SK-N-SH treated with all-trans-retinoic acid at 6 μM for 48 hours (cell line): ENCODE data around the gene KLHDC8B.

Experiments used
- ATAC-seq: fragments of 200-7000 bp; cut with Tn5 transposase; 3 replicates; pipeline ENCODE4 v1.9.1; 2020; ENCODE audit warnings: mild to moderate bottlenecking, moderate library complexity
- ARNTL ChIP-seq: fragments of 450-650 bp; formaldehyde crosslinking; IDR thresholded peaks from 2 replicates; pipeline ENCODE4 v1.5.0; 2020; ENCODE audit warnings: low read depth, mild to moderate bottlenecking, moderate library complexity, borderline replicate concordance
- BACH2 ChIP-seq: fragments of 250-450 bp; sonication (Bioruptor Pico); IDR thresholded peaks from 2 replicates; pipeline ENCODE4 v1.9.0; 2021; ENCODE audit warnings: mild to moderate bottlenecking, borderline replicate concordance
- CSDC2 ChIP-seq: fragments of 250-450 bp; sonication (Bioruptor Pico); IDR thresholded peaks from 2 replicates; pipeline ENCODE4 v1.5.0; 2020; ENCODE audit warnings: mild to moderate bottlenecking, moderate library complexity
- CSRNP3 ChIP-seq: fragments of 250-450 bp; sonication (Bioruptor Pico); IDR thresholded peaks from 2 replicates; pipeline ENCODE4 v1.5.1; 2021; ENCODE audit warnings: mild to moderate bottlenecking, moderate library complexity
- ESRRG ChIP-seq: fragments of 250-450 bp; sonication (Bioruptor Pico); IDR thresholded peaks from 2 replicates; pipeline ENCODE4 v1.6.1; 2021; ENCODE audit warnings: mild to moderate bottlenecking
- ISL1 ChIP-seq: fragments of 250-450 bp; sonication (Bioruptor Pico); IDR thresholded peaks from 2 replicates; pipeline ENCODE4 v2.1.2; 2022; ENCODE audit warnings: mild to moderate bottlenecking, moderate library complexity
- OSR1 ChIP-seq: fragments of 250-450 bp; sonication (Bioruptor Pico); IDR thresholded peaks from 2 replicates; pipeline ENCODE4 v1.8.0; 2022; ENCODE audit warnings: moderate library complexity, mild to moderate bottlenecking, inconsistent platforms
- PPARA ChIP-seq: fragments of 250-450 bp; sonication (Bioruptor Pico); IDR thresholded peaks from 2 replicates; pipeline ENCODE4 v1.5.0; 2020; ENCODE audit warnings: mild to moderate bottlenecking, borderline replicate concordance
- RARB ChIP-seq: fragments of 250-450 bp; sonication (Bioruptor Pico); IDR thresholded peaks from 2 replicates; pipeline ENCODE4 v1.8.0; 2021; ENCODE audit warnings: mild to moderate bottlenecking, moderate library complexity
- SNAI2 ChIP-seq: fragments of 250-450 bp; sonication (Bioruptor Pico); IDR thresholded peaks from 2 replicates; pipeline ENCODE4 v1.5.0; 2020; ENCODE audit warnings: mild to moderate bottlenecking, moderate library complexity
- TCF4 ChIP-seq: fragments of 250-450 bp; sonication (Bioruptor Pico); IDR thresholded peaks from 2 replicates; pipeline ENCODE4 v1.8.0; 2021; ENCODE audit warnings: mild to moderate bottlenecking, moderate library complexity, borderline replicate concordance
- TOX ChIP-seq: fragments of 250-450 bp; sonication (Bioruptor Pico); IDR thresholded peaks from 2 replicates; pipeline ENCODE4 v1.8.0; 2021; ENCODE audit warnings: mild to moderate bottlenecking, moderate library complexity, borderline replicate concordance
- ZC3H10 ChIP-seq: fragments of 250-450 bp; sonication (Bioruptor Pico); IDR thresholded peaks from 2 replicates; pipeline ENCODE4 v1.5.1; 2021; ENCODE audit warnings: mild to moderate bottlenecking, moderate library complexity
- ZFP3 ChIP-seq: fragments of 250-450 bp; sonication (Bioruptor Pico); IDR thresholded peaks from 2 replicates; pipeline ENCODE4 v1.5.0; 2020; ENCODE audit warnings: mild to moderate bottlenecking, moderate library complexity
- ZFP30 ChIP-seq: fragments of 450-650 bp; formaldehyde crosslinking; IDR thresholded peaks from 2 replicates; pipeline ENCODE4 v1.5.0; 2022; ENCODE audit warnings: mild to moderate bottlenecking, moderate library complexity
- ZNF70 ChIP-seq: fragments of 450-650 bp; formaldehyde crosslinking; IDR thresholded peaks from 2 replicates; pipeline ENCODE4 v1.5.0; 2020; ENCODE audit warnings: mild to moderate bottlenecking, moderate library complexity
- ZNF8 ChIP-seq: fragments of 450-650 bp; formaldehyde crosslinking; IDR thresholded peaks from 2 replicates; pipeline ENCODE4 v1.5.0; 2020; ENCODE audit warnings: mild to moderate bottlenecking, moderate library complexity
- TF ChIP-seq, protein P1 (sequence below): fragments of 250-450 bp; sonication (Bioruptor Pico); IDR thresholded peaks from 2 replicates; pipeline ENCODE4 v1.8.0; 2021; ENCODE audit warnings: low read depth, mild to moderate bottlenecking, moderate library complexity, borderline replicate concordance
- TF ChIP-seq, protein P2 (sequence below): fragments of 250-450 bp; sonication (Bioruptor Pico); IDR thresholded peaks from 2 replicates; pipeline ENCODE4 v1.5.1; 2020; ENCODE audit warnings: low read depth, mild to moderate bottlenecking, moderate library complexity

KLHDC8B gene

DNA sequence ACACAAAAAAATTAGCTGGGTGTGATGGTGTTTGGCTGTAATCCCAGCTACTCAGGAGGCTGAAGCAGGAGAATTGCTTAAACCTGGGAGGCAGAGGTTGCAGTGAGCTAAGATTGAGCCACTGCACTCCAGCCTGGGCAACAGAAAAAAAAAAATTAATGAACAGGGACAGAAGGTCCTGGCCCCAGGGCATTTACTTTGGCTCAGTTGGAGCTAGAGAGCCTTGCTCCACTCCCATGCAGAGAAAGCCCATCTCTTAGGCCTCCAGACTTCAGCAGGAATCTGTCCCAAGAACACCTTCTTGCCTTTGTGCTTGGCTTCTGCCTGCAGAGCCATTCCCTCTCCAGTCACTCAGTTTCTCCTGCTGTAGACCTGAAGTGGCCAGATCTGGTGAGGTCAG, 8.7 kb downstream of the KLHDC8B start:
- ATAC-seq = no peak
- TF ChIP-seq CSDC2 (no peak), OSR1 (CRISPR knock-in tag) (no peak), ZFP3 (CRISPR knock-in tag) (no peak), SNAI2 (CRISPR knock-in tag) (no peak), TOX (no peak), ESRRG (no peak), ZNF8 (CRISPR knock-in tag) (no peak), RARB (CRISPR knock-in tag) (no peak), ARNTL (CRISPR knock-in tag) (no peak), BACH2 (CRISPR knock-in tag) (no peak), CSRNP3 (no peak), ZFP30 (CRISPR knock-in tag) (no peak), TCF4 (CRISPR knock-in tag) (no peak)
- TF ChIP-seq, protein P1, sequence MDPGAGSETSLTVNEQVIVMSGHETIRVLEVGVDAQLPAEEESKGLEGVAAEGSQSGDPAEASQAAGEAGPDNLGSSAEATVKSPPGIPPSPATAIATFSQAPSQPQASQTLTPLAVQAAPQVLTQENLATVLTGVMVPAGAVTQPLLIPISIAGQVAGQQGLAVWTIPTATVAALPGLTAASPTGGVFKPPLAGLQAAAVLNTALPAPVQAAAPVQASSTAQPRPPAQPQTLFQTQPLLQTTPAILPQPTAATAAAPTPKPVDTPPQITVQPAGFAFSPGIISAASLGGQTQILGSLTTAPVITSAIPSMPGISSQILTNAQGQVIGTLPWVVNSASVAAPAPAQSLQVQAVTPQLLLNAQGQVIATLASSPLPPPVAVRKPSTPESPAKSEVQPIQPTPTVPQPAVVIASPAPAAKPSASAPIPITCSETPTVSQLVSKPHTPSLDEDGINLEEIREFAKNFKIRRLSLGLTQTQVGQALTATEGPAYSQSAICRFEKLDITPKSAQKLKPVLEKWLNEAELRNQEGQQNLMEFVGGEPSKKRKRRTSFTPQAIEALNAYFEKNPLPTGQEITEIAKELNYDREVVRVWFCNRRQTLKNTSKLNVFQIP (CRISPR knock-in tag) = no peak

- no peak for ATAC-seq
- TF ChIP-seq, protein P1 (CRISPR knock-in tag) = no peak
- TF ChIP-seq ESRRG (no peak), ZFP30 (CRISPR knock-in tag) (no peak), ARNTL (CRISPR knock-in tag) (no peak), BACH2 (CRISPR knock-in tag) (no peak), CSDC2 (no peak)
Measured at GRCh38 chr3:49181351-49181750, 10.0 kb downstream of the KLHDC8B start.

DNA sequence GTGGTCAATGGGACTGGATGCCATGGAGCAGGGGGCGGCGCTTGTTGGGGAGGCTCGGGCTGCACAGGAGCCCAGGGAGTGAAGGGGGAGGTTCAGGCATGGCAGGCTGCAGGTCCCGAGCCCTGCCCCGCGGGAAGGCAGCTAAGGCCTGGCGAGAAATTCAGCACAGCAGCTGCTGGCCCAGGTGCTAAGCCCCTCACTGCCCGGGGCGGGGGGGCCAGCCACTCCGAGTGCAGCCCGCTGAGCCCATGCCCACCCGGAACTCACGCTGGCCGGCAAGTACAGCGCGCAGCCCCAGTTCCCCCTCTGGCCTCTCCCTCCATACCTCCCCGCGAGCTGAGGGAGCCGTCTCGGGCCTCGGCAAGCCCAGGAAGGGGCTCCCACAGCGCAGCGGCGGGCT, 11.3 kb downstream of the KLHDC8B start:
- no peak for ATAC-seq
- TF ChIP-seq ZNF70 (CRISPR knock-in tag) (no peak), ESRRG (no peak), ZNF8 (CRISPR knock-in tag) (no peak), CSDC2 (no peak), RARB (CRISPR knock-in tag) (no peak), ZFP3 (CRISPR knock-in tag) (no peak), ZFP30 (CRISPR knock-in tag) (no peak), ZC3H10 (CRISPR knock-in tag) (no peak), ARNTL (CRISPR knock-in tag) (no peak), ISL1 (no peak)
- TF ChIP-seq, protein P2, sequence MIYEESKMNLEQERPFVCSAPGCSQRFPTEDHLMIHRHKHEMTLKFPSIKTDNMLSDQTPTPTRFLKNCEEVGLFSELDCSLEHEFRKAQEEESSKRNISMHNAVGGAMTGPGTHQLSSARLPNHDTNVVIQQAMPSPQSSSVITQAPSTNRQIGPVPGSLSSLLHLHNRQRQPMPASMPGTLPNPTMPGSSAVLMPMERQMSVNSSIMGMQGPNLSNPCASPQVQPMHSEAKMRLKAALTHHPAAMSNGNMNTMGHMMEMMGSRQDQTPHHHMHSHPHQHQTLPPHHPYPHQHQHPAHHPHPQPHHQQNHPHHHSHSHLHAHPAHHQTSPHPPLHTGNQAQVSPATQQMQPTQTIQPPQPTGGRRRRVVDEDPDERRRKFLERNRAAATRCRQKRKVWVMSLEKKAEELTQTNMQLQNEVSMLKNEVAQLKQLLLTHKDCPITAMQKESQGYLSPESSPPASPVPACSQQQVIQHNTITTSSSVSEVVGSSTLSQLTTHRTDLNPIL = no peak
- TF ChIP-seq, protein P1 (CRISPR knock-in tag) = no peak

GRCh38 chr3:49183873-49184272, 12.5 kb downstream of the KLHDC8B start:
- ATAC-seq = no peak
- TF ChIP-seq ZFP3 (CRISPR knock-in tag) (no peak), PPARA (CRISPR knock-in tag) (no peak)

DNA sequence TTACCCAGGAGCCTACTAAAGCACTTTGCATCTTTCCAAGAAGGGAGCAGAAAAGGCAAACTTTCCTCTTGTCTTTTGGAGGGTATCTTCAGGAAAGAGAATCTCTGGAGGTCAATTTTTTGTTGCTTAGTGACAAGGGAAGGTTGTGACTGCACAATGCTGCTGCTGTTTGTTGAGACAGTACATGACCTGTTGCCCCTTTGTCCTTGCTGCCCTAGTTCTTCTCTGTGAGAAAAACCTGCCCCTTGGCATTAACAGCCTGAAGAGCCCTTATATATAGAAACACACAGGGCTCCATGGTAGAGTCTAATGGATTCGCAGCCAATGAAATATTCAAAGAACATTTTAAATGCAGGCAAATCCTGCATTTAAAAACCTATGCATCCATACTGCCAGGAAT, 20.3 kb downstream of the KLHDC8B start:
- no peak for ATAC-seq
- TF ChIP-seq, protein P2 = no peak
- TF ChIP-seq PPARA (CRISPR knock-in tag) (no peak), BACH2 (CRISPR knock-in tag) (no peak), CSDC2 (no peak), TOX (no peak), ESRRG (no peak), ZNF70 (CRISPR knock-in tag) (no peak)
- TF ChIP-seq, all 23 proteins: peak for 0
